H1 (cell line): ENCODE measurements around the gene SSR1. TPM values are rescaled to one million over a fixed set of nuclear protein-coding genes. Genes with fewer than 3 reads are reported as not detected.

Experiments used
- CTCF ChIA-PET: fragments of 300-600 bp; sonication (Branson Sonifier 250); formaldehyde crosslinking; loops from one replicate; lab custom pipeline; 2021; ENCODE audit not compliant: partially characterized antibody; lab: Charles Lee
- POLR2A ChIA-PET: fragments of 300-600 bp; sonication (Branson Sonifier 250); formaldehyde crosslinking; loops from one replicate; lab custom pipeline; 2021; ENCODE audit warnings: inconsistent platforms; ENCODE audit not compliant: partially characterized antibody; lab: Charles Lee
- DNase-seq, 2 experiments: peaks; one replicate each; pipeline versions ENCODE4 v3.0.0 to v3.0.0-alpha.2; 2010 to 2022; ENCODE audit warnings: low spot score in 2 of 2, low read depth in 1 of 2, mixed read lengths in 1 of 2
- FAIRE-seq: peaks from 2 replicates; lab custom pipeline; 2011; peaks lifted over from hg19 to GRCh38; lab: Jason Lieb, UNC
- H2AFZ ChIP-seq: 2 replicates; pipeline ENCODE4 v1.8.1; 2012; ENCODE audit warnings: low read length, inconsistent platforms
- H2AK5ac ChIP-seq: 2 replicates; pipeline ENCODE4 v1.6.1; 2013; ENCODE audit warnings: low read depth, low read length
- H2BK120ac ChIP-seq: replicated peaks from 2 replicates; pipeline ENCODE3; 2013; ENCODE audit warnings: low read depth, low read length, inconsistent platforms
- H2BK12ac ChIP-seq: 2 replicates; pipeline ENCODE4 v1.6.1; 2013; ENCODE audit warnings: low read depth, low read length
- H2BK15ac ChIP-seq: 2 replicates; pipeline ENCODE4 v1.6.1; 2013; ENCODE audit warnings: low read length
- H2BK20ac ChIP-seq: 2 replicates; pipeline ENCODE4 v1.6.1; 2013; ENCODE audit warnings: low read length
- H2BK5ac ChIP-seq: 2 replicates; pipeline ENCODE4 v1.6.1; 2013; ENCODE audit warnings: low read depth, low read length
- H3K14ac ChIP-seq: 2 replicates; pipeline ENCODE4 v1.6.1; 2013; ENCODE audit warnings: inconsistent platforms; ENCODE audit not compliant: insufficient read length
- H3K18ac ChIP-seq: 2 replicates; pipeline ENCODE4 v1.6.1; 2013; ENCODE audit warnings: low read length; ENCODE audit errors: extremely low read depth
- H3K23ac ChIP-seq: 2 replicates; pipeline ENCODE4 v1.6.1; 2013; ENCODE audit warnings: inconsistent platforms; ENCODE audit not compliant: insufficient read length
- H3K23me2 ChIP-seq: 2 replicates; pipeline ENCODE4 v1.6.1; 2013; ENCODE audit warnings: low read depth, low read length
- H3K27ac ChIP-seq: 2 replicates; pipeline ENCODE4 v1.6.1; 2011; ENCODE audit warnings: low read depth, low read length, inconsistent platforms
- H3K27me3 ChIP-seq, 4 experiments: replicated peaks in 1 of 4; 1 replicate in 1 of 4; 2 replicates in 3 of 4; pipeline versions ENCODE4 v1.6.1 to v1.8.1; 2011 to 2013; ENCODE audit warnings: low read length in 3 of 4, mild to moderate bottlenecking in 3 of 4, inconsistent platforms in 2 of 4, mixed read lengths in 2 of 4, moderate library complexity in 1 of 4; ENCODE audit not compliant: control insufficient read depth in 3 of 4, insufficient read depth in 3 of 4; ENCODE audit errors: extremely low read depth in 1 of 4
- H3K36me3 ChIP-seq, 4 experiments: 2 replicates each; pipeline versions ENCODE4 v1.6.1 to v1.8.1; 2011 to 2013; ENCODE audit warnings: mild to moderate bottlenecking in 4 of 4, low read length in 3 of 4, moderate library complexity in 2 of 4, control low read depth in 1 of 4, inconsistent platforms in 1 of 4; ENCODE audit not compliant: insufficient read depth in 4 of 4, control insufficient read depth in 2 of 4
- H3K4ac ChIP-seq: replicated peaks from 2 replicates; pipeline ENCODE3; 2013; ENCODE audit warnings: low read length, low read depth, mixed read lengths, inconsistent platforms; ENCODE audit not compliant: insufficient read length
- H3K4me1 ChIP-seq, 4 experiments: replicated peaks in 1 of 4; 1 replicate in 1 of 4; 2 replicates in 3 of 4; pipeline versions ENCODE4 v1.6.1 to v1.8.1; 2011 to 2013; ENCODE audit warnings: low read length in 3 of 4, inconsistent platforms in 2 of 4, mixed read lengths in 1 of 4; ENCODE audit not compliant: insufficient read depth in 4 of 4, control insufficient read depth in 3 of 4
- H3K4me2 ChIP-seq, 2 experiments: 2 replicates each; pipeline versions ENCODE4 v1.6.1 to v1.8.1; 2011 to 2013; ENCODE audit warnings: low read depth in 2 of 2, low read length in 2 of 2, control low read depth in 1 of 2, inconsistent platforms in 1 of 2, mild to moderate bottlenecking in 1 of 2; ENCODE audit not compliant: insufficient read depth in 1 of 2
- H3K4me3 ChIP-seq, 4 experiments: fragments of 200-600, 300-600 bp in 1 of 4; sonication (generic), shearing (Covaris generic), sonication (Bioruptor Twin) in 1 of 4; 2 replicates each; pipeline versions ENCODE4 v1.5.1 to v1.8.1; 2011 to 2016; ENCODE audit warnings: low read length in 4 of 4, low read depth in 3 of 4, control low read depth in 2 of 4, inconsistent platforms in 2 of 4, mild to moderate bottlenecking in 2 of 4, mixed read lengths in 1 of 4, moderate library complexity in 1 of 4; ENCODE audit not compliant: insufficient read depth in 2 of 4; ENCODE audit errors: extremely low read depth in 1 of 4
- H3K56ac ChIP-seq: replicated peaks from 2 replicates; pipeline ENCODE3; 2013; ENCODE audit warnings: low read depth, mild to moderate bottlenecking, mixed read lengths, low read length, inconsistent platforms; ENCODE audit not compliant: insufficient read length
- H3K79me1 ChIP-seq: 2 replicates; pipeline ENCODE4 v1.6.1; 2013; ENCODE audit warnings: low read depth, low read length, control low read depth
- H3K79me2 ChIP-seq, 2 experiments: 2 replicates each; pipeline versions ENCODE4 v1.6.1 to v1.8.1; 2012 to 2013; ENCODE audit warnings: low read length in 2 of 2, mild to moderate bottlenecking in 2 of 2, inconsistent platforms in 1 of 2; ENCODE audit not compliant: insufficient read depth in 2 of 2, control insufficient read depth in 1 of 2
- H3K9ac ChIP-seq, 4 experiments: replicated peaks in 1 of 4; 1 replicate in 1 of 4; 2 replicates in 3 of 4; pipeline versions ENCODE4 v1.6.1 to v1.8.1; 2011 to 2013; ENCODE audit warnings: low read depth in 3 of 4, low read length in 3 of 4, control low read depth in 2 of 4, mild to moderate bottlenecking in 2 of 4, moderate library complexity in 2 of 4, inconsistent platforms in 1 of 4; ENCODE audit errors: extremely low read depth in 1 of 4
- H3K9me3 ChIP-seq, 2 experiments: 2 replicates each; pipeline versions ENCODE4 v1.6.1 to v1.8.1; 2012 to 2013; ENCODE audit warnings: mild to moderate bottlenecking in 2 of 2, moderate library complexity in 2 of 2, control low read depth in 1 of 2, inconsistent platforms in 1 of 2, low read depth in 1 of 2, low read length in 1 of 2, mixed read lengths in 1 of 2; ENCODE audit not compliant: insufficient read depth in 2 of 2
- H4K20me1 ChIP-seq, 2 experiments: replicated peaks in 1 of 2; 2 replicates each; pipeline versions ENCODE3 to v1.8.1; 2011 to 2013; ENCODE audit warnings: inconsistent platforms in 2 of 2, low read length in 2 of 2, mild to moderate bottlenecking in 1 of 2; ENCODE audit not compliant: insufficient read depth in 2 of 2, control insufficient read depth in 1 of 2
- H4K5ac ChIP-seq: 2 replicates; pipeline ENCODE4 v1.6.1; 2013; ENCODE audit warnings: low read length, low read depth, mixed read lengths, inconsistent platforms; ENCODE audit not compliant: insufficient read length
- H4K8ac ChIP-seq: 2 replicates; pipeline ENCODE4 v1.8.0; 2013; ENCODE audit warnings: mild to moderate bottlenecking, moderate library complexity, low read length, inconsistent platforms; ENCODE audit not compliant: insufficient read depth; ENCODE audit errors: extremely low read depth
- H4K91ac ChIP-seq: replicated peaks from 2 replicates; pipeline ENCODE3; 2013; ENCODE audit warnings: low read length, mixed read lengths, inconsistent platforms; ENCODE audit not compliant: insufficient read length
- BRCA1 ChIP-seq: IDR thresholded peaks from 2 replicates; pipeline ENCODE4 v1.6.1; 2012; ENCODE audit warnings: low read depth, low read length, improper control_type of control experiment
- WGBS, 2 experiments: shearing (Covaris generic) in 1 of 2; methylation state at CpG; one replicate each; pipeline versions ENCODE4 v1.1.6 to v1.1.7; 2013 to 2015; ENCODE audit warnings: low lambda C conversion rate in 2 of 2, mixed read lengths in 2 of 2, inconsistent platforms in 1 of 2, low coverage in 1 of 2, missing lambda C conversion rate in 1 of 2; ENCODE audit not compliant: insufficient replicate concordance in 2 of 2, insufficient coverage in 1 of 2, insufficient read length in 1 of 2; ENCODE audit errors: extremely low coverage in 1 of 2, missing lambda C conversion rate in 1 of 2; 5-methylcytosine and 5-hydroxymethylcytosine counted together
- long read RNA-seq, 2 experiments: library from RNA in 1 of 2; library from capped mRNA in 1 of 2; stranded (forward); transcript quantifications; one replicate each; pipeline ENCODE4 v2.0.0, GENCODE V29; 2021; ENCODE audit warnings: inconsistent platforms in 1 of 2
- polyA minus RNA-seq, 3 experiments: library from RNA; depleted of rRNA, polyadenylated mRNA; stranded (reverse); fragments of >200 nt; gene quantifications; 1 replicate in 2 of 3; 2 replicates in 1 of 3; pipeline ENCODE4 v1.2.3, GENCODE V29; 2011
- polyA plus RNA-seq, 7 experiments: library from polyadenylated mRNA; depleted of rRNA in 3 of 7; stranded (reverse) in 5 of 7; unstranded in 2 of 7; fragments of >200 nt in 5 of 7; fragments of 200-250 nt in 2 of 7; gene quantifications; 1 replicate in 5 of 7; 2 replicates in 1 of 7; 4 replicates in 1 of 7; pipeline versions ENCODE4 v1.2.1 to v1.2.3, GENCODE V29; 2011 to 2013; ENCODE audit warnings: missing spikeins in 2 of 7, mixed read lengths in 2 of 7
- total RNA-seq: library from RNA; stranded (reverse); fragmentation: NEBNext Ultra II Directional; extraction: Animal tissue kit (Norgen Biotek cat#: 25700); gene quantifications from 2 replicates; pipeline ENCODE4 v1.2.1, GENCODE V29; 2021

The SSR1 gene
- total RNA-seq (98.9 and 117 TPM in 2 replicates), polyA plus RNA-seq (2011; rRNA removed) (15.4 and 26.6 TPM in 2 replicates), polyA minus RNA-seq (2011; rRNA and poly(A)+ RNA removed) (65.9 and 78.5 TPM in 2 replicates)
- polyA plus RNA-seq (2011; cell fraction: cytosol; rRNA removed), result 48.6 TPM
- polyA plus RNA-seq (2011; cell fraction: nucleus; rRNA removed), result 55.6 TPM
- 51.3 to 84.4 TPM (median 64.6 TPM) in 4 replicates for polyA plus RNA-seq (2012, experiment 1 of 2)
- 7.7 TPM for polyA plus RNA-seq (2012, experiment 2 of 2)
- polyA plus RNA-seq (2013, experiment 1 of 2), result 89.8 TPM
- polyA plus RNA-seq (2013, experiment 2 of 2), result 112 TPM
- 52.8 TPM for polyA minus RNA-seq (2011; cell fraction: cytosol; rRNA and poly(A)+ RNA removed)
- polyA minus RNA-seq (2011; cell fraction: nucleus; rRNA and poly(A)+ RNA removed), result 25.5 TPM
- long read RNA-seq, experiment 1, full-length matches to known transcripts, result 26 of 120 reads
- long read RNA-seq, experiment 1, partial matches to known transcripts, result 21 of 120 reads
- long read RNA-seq, experiment 1, other reads (novel, unspliced or antisense), result 73 of 120 reads
- long read RNA-seq, experiment 2, full-length matches to known transcripts, result 99 of 122 reads
- long read RNA-seq, experiment 2, partial matches to known transcripts, result 10 of 122 reads
- long read RNA-seq, experiment 2, other reads (novel, unspliced or antisense), result 13 of 122 reads

DNA sequence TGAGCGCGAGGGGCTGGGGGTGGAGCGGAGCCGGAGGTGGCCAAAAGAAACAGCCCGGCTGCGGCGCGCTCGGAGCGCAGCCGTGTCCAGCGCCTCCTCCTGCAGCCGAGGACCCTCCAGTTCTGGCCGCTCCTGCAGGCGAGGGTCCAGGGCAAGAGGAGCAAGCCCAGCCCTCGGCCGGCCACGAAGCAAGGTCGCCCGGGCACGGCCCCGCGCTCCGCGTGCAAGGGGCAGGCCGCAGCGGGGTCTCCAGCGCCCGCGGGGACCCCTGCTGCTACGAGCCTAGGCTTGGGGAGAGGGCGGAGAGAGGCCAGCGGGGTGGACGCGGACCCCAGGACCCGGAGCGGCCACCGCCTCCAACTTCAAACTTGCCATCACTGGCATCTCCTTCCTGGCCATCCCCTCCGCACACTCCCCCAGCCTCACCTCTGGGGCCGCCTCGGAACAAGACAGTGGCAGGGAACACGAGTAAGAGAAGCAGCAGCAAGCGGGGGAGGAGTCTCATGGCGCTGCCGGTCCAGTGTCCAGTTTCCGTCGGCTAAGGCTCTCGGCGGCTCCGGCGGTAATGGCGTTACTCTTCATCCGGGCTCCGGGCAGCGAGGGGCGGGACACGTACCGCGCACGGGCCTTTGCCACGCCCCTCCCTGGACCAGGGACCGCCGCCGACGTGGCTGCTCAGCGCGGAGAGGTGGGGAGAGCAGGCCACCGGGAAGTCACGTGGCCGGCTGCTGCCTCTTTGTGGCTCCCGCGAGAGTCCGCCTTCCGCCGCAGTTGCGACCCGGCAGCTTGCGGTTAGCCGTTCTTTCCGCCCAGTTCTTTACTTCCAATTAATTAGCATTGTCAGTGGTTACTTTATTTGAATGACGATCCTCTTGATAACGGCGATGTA, at the start of gene SSR1:
TSS of gene SSR1 (minus strand) at position 584 of the 889 bp plus-strand sequence. CDS start at position 505, 79 bp downstream.
- Histone ChIP-seq H2AK5ac (no peak within 1 kb of the TSS), H2BK120ac (peak within 1 kb of the TSS; percentile 10), H4K5ac (peak within 1 kb of the TSS; percentile 94), H2AFZ (peak within 1 kb of the TSS; percentile 85), H3K79me2 (peaks cover 0 to 38% of the 10 kb centered on the region in 2 experiments; a peak in 3 of 4 replicates), H2BK5ac (peak within 1 kb of the TSS; percentile 50; the same call in 1 of the 2 replicates), H3K27ac (peak within 1 kb of the TSS; percentile 69; the same call in 1 of the 2 replicates), H3K4me3 (peak within 1 kb of the TSS; percentile 66 to 97 (median 83)), H2BK15ac (no peak within 1 kb of the TSS), H3K4me2 (peak within 1 kb of the TSS; percentile 61 to 84), H2BK12ac (no peak within 1 kb of the TSS), H3K79me1 (no peaks in the 10 kb centered on the region), H3K23ac (no peak within 1 kb of the TSS), H3K4me1 (no peaks in the 10 kb centered on the region; a peak in 1 of 7 replicates), H3K23me2 (peaks cover 4% of the 10 kb centered on the region; the same call in 1 of the 2 replicates), H4K91ac (peak within 1 kb of the TSS; percentile 79), H4K20me1 (peaks cover 0 to 6% of the 10 kb centered on the region in 2 experiments), H2BK20ac (no peak within 1 kb of the TSS), H3K9me3 (no peaks in the 10 kb centered on the region), H4K8ac (peak within 1 kb of the TSS; percentile 91), H3K4ac (peak within 1 kb of the TSS; percentile 98), H3K56ac (peak within 1 kb of the TSS; percentile 95), H3K14ac (no peak within 1 kb of the TSS), H3K27me3 (no peaks in the 10 kb centered on the region), H3K9ac (peak within 1 kb of the TSS; percentile 85 to 97 (median 88)), H3K18ac (peak within 1 kb of the TSS; percentile 65; the same call in 1 of the 2 replicates), H3K36me3 (peaks cover 5 to 21% (median 15%) of the 10 kb centered on the region in 4 experiments)
- FAIRE-seq, result no peak
- POLR2A ChIA-PET, result interaction anchor here (0.8 to 1.4 kb wide), 6 partner anchors 9 to 52 kb away, joined by 3 read pairs; no protein-coding TSS in a partner anchor
- WGBS, 2 experiments, result 2% methylated on average over 82 of the region's 83 CpGs; no CpG with 5 or more reads in 1 of the 2 experiments
- peak; percentile 85 to 95 for DNase-seq
- CTCF ChIA-PET, result interaction anchor here (0.6 to 1.2 kb wide), 3 partner anchors 10 to 35 kb away, joined by 3 read pairs; no protein-coding TSS in a partner anchor
- peak; percentile 89 for TF ChIP-seq BRCA1
